HepG2 (cell line): ENCODE data around the gene FAM118B. TPM values are rescaled to one million over a fixed set of nuclear protein-coding genes. Genes with fewer than 3 reads are reported as not detected.
A peak's percentile ranks its signal among the peaks of the same experiment; 100 is the strongest.

Experiments
- ELF3 ChIP-seq: IDR thresholded peaks from 2 replicates; pipeline ENCODE4 v1.6.1; 2016; ENCODE audit warnings: missing genetic modification reagents, missing compliant biosample characterization
- ISL2 ChIP-seq: sonication (generic); formaldehyde crosslinking; IDR thresholded peaks from 2 replicates; pipeline ENCODE4 v1.5.0; 2020; ENCODE audit warnings: missing genetic modification reagents
- KDM3A ChIP-seq: IDR thresholded peaks from 2 replicates; pipeline ENCODE4 v1.6.1; 2018; ENCODE audit warnings: low read depth, missing compliant biosample characterization
- MED8 ChIP-seq: sonication (generic); formaldehyde crosslinking; IDR thresholded peaks from 2 replicates; pipeline ENCODE4 v1.8.1; 2023; ENCODE audit warnings: mild to moderate bottlenecking, missing genetic modification reagents; ENCODE audit not compliant: insufficient replicate concordance
- MTA3 ChIP-seq: sonication (generic); formaldehyde crosslinking; IDR thresholded peaks from 2 replicates; pipeline ENCODE4 v1.4.0; 2020; ENCODE audit warnings: missing genetic modification reagents
- RCOR2 ChIP-seq: IDR thresholded peaks from 2 replicates; pipeline ENCODE4 v1.6.1; 2016; ENCODE audit warnings: missing biosample characterization, missing genetic modification reagents
- SOX13 ChIP-seq, 3 experiments: fragments of 450-650 bp in 1 of 3; sonication (generic) in 1 of 3; formaldehyde crosslinking in 1 of 3; IDR thresholded peaks in 2 of 3; conservative IDR thresholded peaks in 1 of 3; 2 replicates each; pipeline versions ENCODE4 v1.5.0 to v1.6.1; 2016 to 2020; ENCODE audit warnings: antibody characterized with exemption in 1 of 3, mild to moderate bottlenecking in 1 of 3, missing compliant biosample characterization in 1 of 3, missing genetic modification reagents in 1 of 3, moderate library complexity in 1 of 3
- ZBTB7B ChIP-seq: sonication (generic); formaldehyde crosslinking; IDR thresholded peaks from 2 replicates; pipeline ENCODE4 v1.4.0; 2020; ENCODE audit warnings: missing genetic modification reagents
- ZNF746 ChIP-seq: sonication (generic); formaldehyde crosslinking; IDR thresholded peaks from 2 replicates; pipeline ENCODE4 v1.8.0; 2022; ENCODE audit warnings: mild to moderate bottlenecking, missing genetic modification reagents
- polyA plus RNA-seq, 8 experiments: library from polyadenylated mRNA; depleted of rRNA in 3 of 8; stranded (reverse) in 7 of 8; unstranded in 1 of 8; fragments of >200 nt; fragmentation: Illumina TruSeq in 4 of 8; extraction: Trizol in 4 of 8; gene quantifications; 2 replicates each; pipeline versions ENCODE4 v1.2.1 to v1.2.3, GENCODE V29; 2011 to 2016; ENCODE audit warnings: low read depth in 4 of 8, missing spikeins in 1 of 8, mixed read lengths in 1 of 8; ENCODE audit not compliant: insufficient read depth in 1 of 8
- total RNA-seq, 5 experiments: library from RNA; depleted of rRNA; stranded (reverse); fragments of >200 nt; fragmentation: Illumina TruSeq; extraction: Trizol; gene quantifications; 2 replicates each; pipeline ENCODE4 v1.2.3, GENCODE V29; 2016; ENCODE audit warnings: low read depth in 1 of 5
- TF ChIP-seq, protein P1 (sequence below): sonication (generic); formaldehyde crosslinking; IDR thresholded peaks from 2 replicates; pipeline ENCODE4 v1.9.0; 2022; ENCODE audit warnings: missing genetic modification reagents, mild to moderate bottlenecking, borderline replicate concordance
- TF ChIP-seq, protein P2 (sequence below): sonication (generic); formaldehyde crosslinking; IDR thresholded peaks from 2 replicates; pipeline ENCODE4 v1.5.0; 2020; ENCODE audit warnings: missing genetic modification reagents, mild to moderate bottlenecking, borderline replicate concordance
- TF ChIP-seq, protein P3 (sequence below): IDR thresholded peaks from 2 replicates; pipeline ENCODE4 v1.6.1; 2016
- TF ChIP-seq, protein P4 (sequence below): sonication (generic); formaldehyde crosslinking; IDR thresholded peaks from 2 replicates; pipeline ENCODE4 v1.4.0; 2020; ENCODE audit warnings: mild to moderate bottlenecking, missing genetic modification reagents
- TF ChIP-seq, protein P5 (sequence below): sonication (generic); formaldehyde crosslinking; IDR thresholded peaks from 2 replicates; pipeline ENCODE4 v1.5.0; 2020; ENCODE audit warnings: missing genetic modification reagents
- TF ChIP-seq, protein P6 (sequence below): IDR thresholded peaks from 2 replicates; pipeline ENCODE4 v1.4.0; 2020; ENCODE audit warnings: mild to moderate bottlenecking, missing genetic modification reagents

The FAM118B gene
- total and polyA plus RNA-seq, 2 of the 13 experiments (the other 11 are each of a cell fraction or from before 2014, with no cell fraction given), result 10.2 to 25.7 TPM

DNA sequence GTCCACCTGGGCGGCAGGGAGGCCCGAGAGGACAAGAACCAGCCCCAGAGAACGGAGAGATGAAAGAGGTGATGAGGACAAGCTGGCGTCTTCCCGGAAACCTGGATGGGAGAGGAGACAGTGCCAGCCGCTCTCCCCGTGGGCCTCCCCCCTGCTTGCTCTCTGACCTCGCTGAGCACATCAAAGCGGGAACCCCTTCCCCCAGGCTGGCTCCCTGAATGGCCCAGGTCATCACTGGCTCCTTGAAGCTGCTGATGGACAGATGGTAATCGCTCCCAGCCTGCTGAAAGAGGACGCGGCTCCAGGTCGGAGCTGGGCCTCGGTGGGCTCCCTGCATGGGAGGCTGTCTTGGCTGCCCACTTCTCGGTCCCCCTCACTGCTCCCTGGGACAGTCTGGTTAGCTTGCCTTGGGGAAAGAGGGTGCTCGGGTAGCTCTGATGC is 18.5 kb upstream of the FAM118B start (continued):
- TF ChIP-seq, protein P1, sequence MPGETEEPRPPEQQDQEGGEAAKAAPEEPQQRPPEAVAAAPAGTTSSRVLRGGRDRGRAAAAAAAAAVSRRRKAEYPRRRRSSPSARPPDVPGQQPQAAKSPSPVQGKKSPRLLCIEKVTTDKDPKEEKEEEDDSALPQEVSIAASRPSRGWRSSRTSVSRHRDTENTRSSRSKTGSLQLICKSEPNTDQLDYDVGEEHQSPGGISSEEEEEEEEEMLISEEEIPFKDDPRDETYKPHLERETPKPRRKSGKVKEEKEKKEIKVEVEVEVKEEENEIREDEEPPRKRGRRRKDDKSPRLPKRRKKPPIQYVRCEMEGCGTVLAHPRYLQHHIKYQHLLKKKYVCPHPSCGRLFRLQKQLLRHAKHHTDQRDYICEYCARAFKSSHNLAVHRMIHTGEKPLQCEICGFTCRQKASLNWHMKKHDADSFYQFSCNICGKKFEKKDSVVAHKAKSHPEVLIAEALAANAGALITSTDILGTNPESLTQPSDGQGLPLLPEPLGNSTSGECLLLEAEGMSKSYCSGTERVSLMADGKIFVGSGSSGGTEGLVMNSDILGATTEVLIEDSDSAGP, result peak; percentile 73
- TF ChIP-seq ISL2 (CRISPR knock-in tag) (peak; percentile 68), SOX13 (IDR thresholded peaks at IDR 0.05) (no peak), SOX13 (CRISPR knock-in tag; conservative IDR thresholded peaks at IDR 0.05 in 1 of 2, IDR thresholded peaks at IDR 0.05 in 1 of 2) (peak in 1 of 2 experiments; percentile 80; a peak in 2 of 4 replicates), KDM3A (peak; percentile 35; the same call in 1 of the 2 replicates), ZNF746 (CRISPR knock-in tag) (peak; percentile 85; the same call in 1 of the 2 replicates), ELF3 (CRISPR knock-in tag) (peak; percentile 72), RCOR2 (CRISPR knock-in tag) (peak; percentile 74; the same call in 1 of the 2 replicates), MED8 (CRISPR knock-in tag) (peak; percentile 74), ZBTB7B (CRISPR knock-in tag) (peak; percentile 88; the same call in 1 of the 2 replicates), MTA3 (no peak)
- TF ChIP-seq, protein P2, sequence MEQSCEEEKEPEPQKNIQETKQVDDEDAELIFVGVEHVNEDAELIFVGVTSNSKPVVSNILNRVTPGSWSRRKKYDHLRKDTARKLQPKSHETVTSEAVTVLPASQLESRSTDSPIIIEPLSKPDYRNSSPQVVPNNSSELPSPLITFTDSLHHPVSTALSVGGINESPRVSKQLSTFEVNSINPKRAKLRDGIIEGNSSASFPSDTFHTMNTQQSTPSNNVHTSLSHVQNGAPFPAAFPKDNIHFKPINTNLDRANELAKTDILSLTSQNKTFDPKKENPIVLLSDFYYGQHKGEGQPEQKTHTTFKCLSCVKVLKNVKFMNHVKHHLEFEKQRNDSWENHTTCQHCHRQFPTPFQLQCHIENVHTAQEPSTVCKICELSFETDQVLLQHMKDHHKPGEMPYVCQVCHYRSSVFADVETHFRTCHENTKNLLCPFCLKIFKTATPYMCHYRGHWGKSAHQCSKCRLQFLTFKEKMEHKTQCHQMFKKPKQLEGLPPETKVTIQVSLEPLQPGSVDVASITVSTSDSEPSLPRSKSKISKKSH (CRISPR knock-in tag), result 0 out of 2 replicates have a peak, but pooled peaks have one; percentile 15
- TF ChIP-seq, protein P3, sequence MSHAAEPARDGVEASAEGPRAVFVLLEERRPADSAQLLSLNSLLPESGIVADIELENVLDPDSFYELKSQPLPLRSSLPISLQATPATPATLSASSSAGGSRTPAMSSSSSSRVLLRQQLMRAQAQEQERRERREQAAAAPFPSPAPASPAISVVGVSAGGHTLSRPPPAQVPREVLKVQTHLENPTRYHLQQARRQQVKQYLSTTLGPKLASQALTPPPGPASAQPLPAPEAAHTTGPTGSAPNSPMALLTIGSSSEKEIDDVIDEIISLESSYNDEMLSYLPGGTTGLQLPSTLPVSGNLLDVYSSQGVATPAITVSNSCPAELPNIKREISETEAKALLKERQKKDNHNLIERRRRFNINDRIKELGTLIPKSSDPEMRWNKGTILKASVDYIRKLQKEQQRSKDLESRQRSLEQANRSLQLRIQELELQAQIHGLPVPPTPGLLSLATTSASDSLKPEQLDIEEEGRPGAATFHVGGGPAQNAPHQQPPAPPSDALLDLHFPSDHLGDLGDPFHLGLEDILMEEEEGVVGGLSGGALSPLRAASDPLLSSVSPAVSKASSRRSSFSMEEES (CRISPR knock-in tag), result peak; percentile 56; the same call in 1 of the 2 replicates
- TF ChIP-seq, protein P4, sequence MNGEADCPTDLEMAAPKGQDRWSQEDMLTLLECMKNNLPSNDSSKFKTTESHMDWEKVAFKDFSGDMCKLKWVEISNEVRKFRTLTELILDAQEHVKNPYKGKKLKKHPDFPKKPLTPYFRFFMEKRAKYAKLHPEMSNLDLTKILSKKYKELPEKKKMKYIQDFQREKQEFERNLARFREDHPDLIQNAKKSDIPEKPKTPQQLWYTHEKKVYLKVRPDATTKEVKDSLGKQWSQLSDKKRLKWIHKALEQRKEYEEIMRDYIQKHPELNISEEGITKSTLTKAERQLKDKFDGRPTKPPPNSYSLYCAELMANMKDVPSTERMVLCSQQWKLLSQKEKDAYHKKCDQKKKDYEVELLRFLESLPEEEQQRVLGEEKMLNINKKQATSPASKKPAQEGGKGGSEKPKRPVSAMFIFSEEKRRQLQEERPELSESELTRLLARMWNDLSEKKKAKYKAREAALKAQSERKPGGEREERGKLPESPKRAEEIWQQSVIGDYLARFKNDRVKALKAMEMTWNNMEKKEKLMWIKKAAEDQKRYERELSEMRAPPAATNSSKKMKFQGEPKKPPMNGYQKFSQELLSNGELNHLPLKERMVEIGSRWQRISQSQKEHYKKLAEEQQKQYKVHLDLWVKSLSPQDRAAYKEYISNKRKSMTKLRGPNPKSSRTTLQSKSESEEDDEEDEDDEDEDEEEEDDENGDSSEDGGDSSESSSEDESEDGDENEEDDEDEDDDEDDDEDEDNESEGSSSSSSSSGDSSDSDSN (CRISPR knock-in tag), result peak; percentile 49; the same call in 1 of the 2 replicates
- TF ChIP-seq, protein P5, sequence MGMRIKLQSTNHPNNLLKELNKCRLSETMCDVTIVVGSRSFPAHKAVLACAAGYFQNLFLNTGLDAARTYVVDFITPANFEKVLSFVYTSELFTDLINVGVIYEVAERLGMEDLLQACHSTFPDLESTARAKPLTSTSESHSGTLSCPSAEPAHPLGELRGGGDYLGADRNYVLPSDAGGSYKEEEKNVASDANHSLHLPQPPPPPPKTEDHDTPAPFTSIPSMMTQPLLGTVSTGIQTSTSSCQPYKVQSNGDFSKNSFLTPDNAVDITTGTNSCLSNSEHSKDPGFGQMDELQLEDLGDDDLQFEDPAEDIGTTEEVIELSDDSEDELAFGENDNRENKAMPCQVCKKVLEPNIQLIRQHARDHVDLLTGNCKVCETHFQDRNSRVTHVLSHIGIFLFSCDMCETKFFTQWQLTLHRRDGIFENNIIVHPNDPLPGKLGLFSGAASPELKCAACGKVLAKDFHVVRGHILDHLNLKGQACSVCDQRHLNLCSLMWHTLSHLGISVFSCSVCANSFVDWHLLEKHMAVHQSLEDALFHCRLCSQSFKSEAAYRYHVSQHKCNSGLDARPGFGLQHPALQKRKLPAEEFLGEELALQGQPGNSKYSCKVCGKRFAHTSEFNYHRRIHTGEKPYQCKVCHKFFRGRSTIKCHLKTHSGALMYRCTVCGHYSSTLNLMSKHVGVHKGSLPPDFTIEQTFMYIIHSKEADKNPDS, result no peak
- TF ChIP-seq, protein P6, sequence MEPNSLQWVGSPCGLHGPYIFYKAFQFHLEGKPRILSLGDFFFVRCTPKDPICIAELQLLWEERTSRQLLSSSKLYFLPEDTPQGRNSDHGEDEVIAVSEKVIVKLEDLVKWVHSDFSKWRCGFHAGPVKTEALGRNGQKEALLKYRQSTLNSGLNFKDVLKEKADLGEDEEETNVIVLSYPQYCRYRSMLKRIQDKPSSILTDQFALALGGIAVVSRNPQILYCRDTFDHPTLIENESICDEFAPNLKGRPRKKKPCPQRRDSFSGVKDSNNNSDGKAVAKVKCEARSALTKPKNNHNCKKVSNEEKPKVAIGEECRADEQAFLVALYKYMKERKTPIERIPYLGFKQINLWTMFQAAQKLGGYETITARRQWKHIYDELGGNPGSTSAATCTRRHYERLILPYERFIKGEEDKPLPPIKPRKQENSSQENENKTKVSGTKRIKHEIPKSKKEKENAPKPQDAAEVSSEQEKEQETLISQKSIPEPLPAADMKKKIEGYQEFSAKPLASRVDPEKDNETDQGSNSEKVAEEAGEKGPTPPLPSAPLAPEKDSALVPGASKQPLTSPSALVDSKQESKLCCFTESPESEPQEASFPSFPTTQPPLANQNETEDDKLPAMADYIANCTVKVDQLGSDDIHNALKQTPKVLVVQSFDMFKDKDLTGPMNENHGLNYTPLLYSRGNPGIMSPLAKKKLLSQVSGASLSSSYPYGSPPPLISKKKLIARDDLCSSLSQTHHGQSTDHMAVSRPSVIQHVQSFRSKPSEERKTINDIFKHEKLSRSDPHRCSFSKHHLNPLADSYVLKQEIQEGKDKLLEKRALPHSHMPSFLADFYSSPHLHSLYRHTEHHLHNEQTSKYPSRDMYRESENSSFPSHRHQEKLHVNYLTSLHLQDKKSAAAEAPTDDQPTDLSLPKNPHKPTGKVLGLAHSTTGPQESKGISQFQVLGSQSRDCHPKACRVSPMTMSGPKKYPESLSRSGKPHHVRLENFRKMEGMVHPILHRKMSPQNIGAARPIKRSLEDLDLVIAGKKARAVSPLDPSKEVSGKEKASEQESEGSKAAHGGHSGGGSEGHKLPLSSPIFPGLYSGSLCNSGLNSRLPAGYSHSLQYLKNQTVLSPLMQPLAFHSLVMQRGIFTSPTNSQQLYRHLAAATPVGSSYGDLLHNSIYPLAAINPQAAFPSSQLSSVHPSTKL, result peak; percentile 82
